ENCODE results near the gene GRIK4.

DNA sequence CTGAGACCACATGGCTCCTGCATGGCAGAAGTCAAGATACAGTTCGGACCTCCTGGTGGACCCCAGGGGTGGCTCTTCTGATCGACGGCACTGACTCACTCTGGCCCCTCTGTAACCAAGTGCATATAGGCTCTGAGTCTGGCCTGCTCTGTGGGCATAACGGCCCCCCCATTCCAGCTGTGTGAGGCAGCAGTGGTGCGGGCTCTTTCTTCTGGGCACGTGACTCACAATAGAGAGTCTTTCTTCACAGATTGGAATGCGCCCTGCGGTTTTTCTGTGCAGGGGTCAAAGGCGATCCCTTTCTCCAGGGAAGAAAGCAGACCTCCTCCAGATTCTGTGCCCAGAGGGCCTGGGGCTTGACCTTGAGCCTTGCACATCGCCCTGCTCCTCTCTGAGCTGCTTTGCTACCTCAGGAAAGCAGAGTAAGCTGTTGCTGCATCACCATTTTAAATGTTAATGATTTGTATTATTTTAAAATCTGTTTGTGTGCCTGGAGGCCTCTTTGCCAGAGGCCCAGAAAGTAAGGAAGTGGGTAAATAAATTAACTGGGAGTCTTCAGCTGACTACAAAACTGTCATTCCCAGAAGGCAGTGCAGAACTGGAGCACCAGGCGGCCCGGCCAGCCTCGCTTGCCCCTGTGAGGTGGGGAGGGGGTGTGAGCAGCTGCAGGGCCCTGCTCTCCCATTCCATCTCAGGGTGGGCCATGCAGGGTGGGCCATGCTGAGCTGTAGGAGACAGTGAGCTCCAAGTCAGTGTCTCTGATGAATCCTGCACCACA lies 199.0 kb downstream of the GRIK4 start:
- TF ChIP-seq GATA3 (IDR thresholded peaks at IDR 0.05; ENCODE audit: low read depth, low read length), result no peak
- TF ChIP-seq GATA2 (IDR thresholded peaks at IDR 0.05; ENCODE audit: low read depth, low read length), result no peak
